Measurements from ENCODE around the gene HMGCL.

DNA sequence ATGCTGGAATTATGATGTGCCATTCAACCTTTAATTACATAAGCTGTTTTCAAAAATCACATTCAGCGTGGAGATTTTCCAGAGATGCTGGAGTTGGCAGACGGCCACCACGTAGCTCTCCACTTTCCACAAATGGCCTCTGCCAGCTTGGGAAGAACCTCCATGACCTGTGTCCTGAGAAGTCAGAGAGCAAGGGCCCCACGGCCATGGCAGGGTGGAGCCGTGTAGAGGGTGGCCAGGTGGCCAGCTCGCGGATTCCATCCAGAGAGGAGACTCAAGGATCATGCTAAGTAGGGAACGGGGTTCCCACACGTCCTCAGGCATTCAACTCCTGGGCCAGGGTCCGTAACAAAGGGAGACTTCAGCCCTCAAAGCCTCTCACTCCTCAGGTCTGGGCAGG is 23.4 kb downstream of the HMGCL start:
- TF ChIP-seq ZNF274 (IDR thresholded peaks at IDR 0.05; ENCODE audit: low read length): no peak
- TF ChIP-seq ZNF274 (tag by site-specific recombination; IDR thresholded peaks at IDR 0.05; ENCODE audit: borderline replicate concordance): no peak
- no peak for TF ChIP-seq ZNF596 (tag by site-specific recombination; IDR thresholded peaks at IDR 0.05)
- TF ChIP-seq CTCF (tag by site-specific recombination; IDR thresholded peaks at IDR 0.05): no peak
- TF ChIP-seq ZNF670 (tag by site-specific recombination; IDR thresholded peaks at IDR 0.05; ENCODE audit: low read depth): no peak
- no peak for TF ChIP-seq ZNF544 (tag by site-specific recombination; IDR thresholded peaks at IDR 0.05)
- TF ChIP-seq ZNF350 (tag by site-specific recombination; IDR thresholded peaks at IDR 0.05): no peak
- no peak for TF ChIP-seq ZNF747 (tag by site-specific recombination; IDR thresholded peaks at IDR 0.05)
- TF ChIP-seq, protein P1, sequence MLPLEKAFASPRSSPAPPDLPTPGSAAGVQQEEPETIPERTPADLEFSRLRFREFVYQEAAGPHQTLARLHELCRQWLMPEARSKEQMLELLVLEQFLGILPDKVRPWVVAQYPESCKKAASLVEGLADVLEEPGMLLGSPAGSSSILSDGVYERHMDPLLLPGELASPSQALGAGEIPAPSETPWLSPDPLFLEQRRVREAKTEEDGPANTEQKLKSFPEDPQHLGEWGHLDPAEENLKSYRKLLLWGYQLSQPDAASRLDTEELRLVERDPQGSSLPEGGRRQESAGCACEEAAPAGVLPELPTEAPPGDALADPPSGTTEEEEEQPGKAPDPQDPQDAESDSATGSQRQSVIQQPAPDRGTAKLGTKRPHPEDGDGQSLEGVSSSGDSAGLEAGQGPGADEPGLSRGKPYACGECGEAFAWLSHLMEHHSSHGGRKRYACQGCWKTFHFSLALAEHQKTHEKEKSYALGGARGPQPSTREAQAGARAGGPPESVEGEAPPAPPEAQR (tag by site-specific recombination; IDR thresholded peaks at IDR 0.05): no peak
- no peak for TF ChIP-seq ZNF623 (tag by site-specific recombination; IDR thresholded peaks at IDR 0.05)
- TF ChIP-seq ZNF214 (tag by site-specific recombination; IDR thresholded peaks at IDR 0.05; ENCODE audit: borderline replicate concordance): no peak
- no peak for TF ChIP-seq IKZF3 (tag by site-specific recombination; IDR thresholded peaks at IDR 0.05)
- TF ChIP-seq ZNF335 (tag by site-specific recombination; conservative IDR thresholded peaks at IDR 0.05): no peak
- no peak for TF ChIP-seq ZNF785 (tag by site-specific recombination; IDR thresholded peaks at IDR 0.05)

All from HEK293 (cell line).